ENCODE data around the gene FBXO24.

GRCh38 chr7:100627238-100627549 lies 41.1 kb downstream of the FBXO24 start:
- TF ChIP-seq POLR2A (IDR thresholded peaks at IDR 0.05) (no peak), POLR2AphosphoS5 (IDR thresholded peaks at IDR 0.05) (no peak), CTCF (IDR thresholded peaks at IDR 0.05) (no peak)

All from prostate gland (tissue), 2 donors.